ENCODE data around the gene B4GALT6. TPM values are rescaled to one million over a fixed set of nuclear protein-coding genes. Genes with fewer than 3 reads are reported as not detected.
A peak's percentile ranks its signal among the peaks of the same experiment; 100 is the strongest.

The B4GALT6 gene
- total and polyA plus RNA-seq, 10 of the 15 experiments (the other 5 are each of a cell fraction or from before 2014, with no cell fraction given) = 11.9 to 47.4 (median 18.0) TPM

DNA sequence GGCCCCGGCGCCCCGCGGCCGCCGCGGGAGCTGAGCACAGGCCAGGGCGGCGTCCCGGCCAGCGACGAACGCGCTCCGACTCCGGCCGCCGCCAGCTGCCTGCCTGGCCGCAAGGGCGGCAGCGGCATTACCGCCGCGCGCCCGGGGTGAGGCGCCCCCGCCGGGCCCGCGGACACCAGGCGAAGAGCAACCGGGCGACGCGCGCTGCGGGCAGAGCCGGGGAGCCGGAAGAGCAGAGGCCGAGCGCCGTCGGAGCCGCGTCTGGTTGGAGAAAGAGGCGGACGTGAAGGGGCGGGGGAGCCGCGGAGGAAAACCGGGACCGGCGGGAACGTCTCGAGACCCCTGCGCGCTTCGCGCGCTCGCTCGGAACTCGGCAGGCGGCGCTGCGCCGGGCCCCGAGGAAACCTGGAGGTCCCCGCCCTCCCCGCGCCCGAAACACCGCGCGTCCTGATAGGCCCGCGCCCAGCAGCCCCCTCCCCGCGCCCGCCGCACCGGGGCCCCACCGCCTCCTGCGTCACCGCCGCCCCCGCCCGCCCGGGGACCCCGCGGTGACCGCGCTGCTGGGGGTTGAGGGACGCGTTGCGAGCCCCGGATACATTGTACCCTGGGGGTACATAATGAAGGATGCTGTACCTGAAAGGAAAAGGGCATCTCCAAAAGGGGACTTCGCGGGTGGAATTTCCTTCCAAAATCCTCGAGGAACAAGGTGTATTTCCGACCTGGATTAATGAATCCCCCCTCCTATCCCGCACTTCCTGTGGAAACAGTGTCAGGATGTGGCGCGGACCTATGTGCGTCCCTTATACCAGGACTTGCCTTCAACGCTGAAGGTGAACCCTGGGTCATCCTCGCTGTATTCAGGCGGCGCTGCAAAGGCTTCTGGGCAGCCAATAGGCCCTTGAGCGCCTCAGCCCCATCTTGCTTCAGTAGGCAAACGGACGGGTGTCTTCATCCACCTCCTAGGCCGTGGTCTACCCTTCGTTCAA, 1.0 kb upstream of the B4GALT6 start (continued):
- TF ChIP-seq ZNF687 (IDR thresholded peaks at IDR 0.05) (peak; percentile 93), TCF3 (IDR thresholded peaks at IDR 0.05; ENCODE audit: borderline replicate concordance, insufficient read depth, low read depth, low read length) (peak; percentile 45; the same call in 1 of the 2 replicates), KLF5 (IDR thresholded peaks at IDR 0.05; ENCODE audit: partially characterized antibody) (no peak), MTA3 (IDR thresholded peaks at IDR 0.05; ENCODE audit: borderline replicate concordance, low read length) (0 out of 2 replicates have a peak, but pooled peaks have one; percentile 40), KAT2A (conservative IDR thresholded peaks at IDR 0.05; ENCODE audit: control insufficient read depth, low read depth, low read length) (no peak), HDAC6 (IDR thresholded peaks at IDR 0.05; ENCODE audit: unreplicated experiment) (peak; percentile 54), BHLHE40 (IDR thresholded peaks at IDR 0.05; ENCODE audit: borderline replicate concordance in 1 of 2, low read depth in 2 of 2, low read length in 1 of 2) (peak; percentile 31 to 71; a peak in 3 of 4 replicates), USF2 (IDR thresholded peaks at IDR 0.05; ENCODE audit: borderline replicate concordance, low read depth, low read length) (no peak), NR2F1 (conservative IDR thresholded peaks at IDR 0.05) (peak; percentile 74), EGR1 (IDR thresholded peaks at IDR 0.05; ENCODE audit: borderline replicate concordance in 1 of 2, low read depth in 2 of 2, low read length in 2 of 2) (peak in 1 of 2 experiments; percentile 89; a peak in 2 of 3 replicates), POLR2AphosphoS2 (IDR thresholded peaks at IDR 0.05; ENCODE audit: low read depth, low read length) (0 out of 2 replicates have a peak, but pooled peaks have one; percentile 26), SIX5 (IDR thresholded peaks at IDR 0.05; ENCODE audit: low read depth, low read length, severe bottlenecking) (no peak), JUNB (IDR thresholded peaks at IDR 0.05) (no peak), SMARCA5 (IDR thresholded peaks at IDR 0.05) (peak; percentile 90; the same call in 1 of the 2 replicates)
- TF ChIP-seq, protein P1, sequence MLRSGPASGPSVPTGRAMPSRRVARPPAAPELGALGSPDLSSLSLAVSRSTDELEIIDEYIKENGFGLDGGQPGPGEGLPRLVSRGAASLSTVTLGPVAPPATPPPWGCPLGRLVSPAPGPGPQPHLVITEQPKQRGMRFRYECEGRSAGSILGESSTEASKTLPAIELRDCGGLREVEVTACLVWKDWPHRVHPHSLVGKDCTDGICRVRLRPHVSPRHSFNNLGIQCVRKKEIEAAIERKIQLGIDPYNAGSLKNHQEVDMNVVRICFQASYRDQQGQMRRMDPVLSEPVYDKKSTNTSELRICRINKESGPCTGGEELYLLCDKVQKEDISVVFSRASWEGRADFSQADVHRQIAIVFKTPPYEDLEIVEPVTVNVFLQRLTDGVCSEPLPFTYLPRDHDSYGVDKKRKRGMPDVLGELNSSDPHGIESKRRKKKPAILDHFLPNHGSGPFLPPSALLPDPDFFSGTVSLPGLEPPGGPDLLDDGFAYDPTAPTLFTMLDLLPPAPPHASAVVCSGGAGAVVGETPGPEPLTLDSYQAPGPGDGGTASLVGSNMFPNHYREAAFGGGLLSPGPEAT (IDR thresholded peaks at IDR 0.05; ENCODE audit: low read depth) = peak; percentile 60; the same call in 1 of the 2 replicates
- TF ChIP-seq, protein P2, sequence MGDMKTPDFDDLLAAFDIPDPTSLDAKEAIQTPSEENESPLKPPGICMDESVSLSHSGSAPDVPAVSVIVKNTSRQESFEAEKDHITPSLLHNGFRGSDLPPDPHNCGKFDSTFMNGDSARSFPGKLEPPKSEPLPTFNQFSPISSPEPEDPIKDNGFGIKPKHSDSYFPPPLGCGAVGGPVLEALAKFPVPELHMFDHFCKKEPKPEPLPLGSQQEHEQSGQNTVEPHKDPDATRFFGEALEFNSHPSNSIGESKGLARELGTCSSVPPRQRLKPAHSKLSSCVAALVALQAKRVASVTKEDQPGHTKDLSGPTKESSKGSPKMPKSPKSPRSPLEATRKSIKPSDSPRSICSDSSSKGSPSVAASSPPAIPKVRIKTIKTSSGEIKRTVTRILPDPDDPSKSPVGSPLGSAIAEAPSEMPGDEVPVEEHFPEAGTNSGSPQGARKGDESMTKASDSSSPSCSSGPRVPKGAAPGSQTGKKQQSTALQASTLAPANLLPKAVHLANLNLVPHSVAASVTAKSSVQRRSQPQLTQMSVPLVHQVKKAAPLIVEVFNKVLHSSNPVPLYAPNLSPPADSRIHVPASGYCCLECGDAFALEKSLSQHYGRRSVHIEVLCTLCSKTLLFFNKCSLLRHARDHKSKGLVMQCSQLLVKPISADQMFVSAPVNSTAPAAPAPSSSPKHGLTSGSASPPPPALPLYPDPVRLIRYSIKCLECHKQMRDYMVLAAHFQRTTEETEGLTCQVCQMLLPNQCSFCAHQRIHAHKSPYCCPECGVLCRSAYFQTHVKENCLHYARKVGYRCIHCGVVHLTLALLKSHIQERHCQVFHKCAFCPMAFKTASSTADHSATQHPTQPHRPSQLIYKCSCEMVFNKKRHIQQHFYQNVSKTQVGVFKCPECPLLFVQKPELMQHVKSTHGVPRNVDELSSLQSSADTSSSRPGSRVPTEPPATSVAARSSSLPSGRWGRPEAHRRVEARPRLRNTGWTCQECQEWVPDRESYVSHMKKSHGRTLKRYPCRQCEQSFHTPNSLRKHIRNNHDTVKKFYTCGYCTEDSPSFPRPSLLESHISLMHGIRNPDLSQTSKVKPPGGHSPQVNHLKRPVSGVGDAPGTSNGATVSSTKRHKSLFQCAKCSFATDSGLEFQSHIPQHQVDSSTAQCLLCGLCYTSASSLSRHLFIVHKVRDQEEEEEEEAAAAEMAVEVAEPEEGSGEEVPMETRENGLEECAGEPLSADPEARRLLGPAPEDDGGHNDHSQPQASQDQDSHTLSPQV (IDR thresholded peaks at IDR 0.05) = 0 out of 2 replicates have a peak, but pooled peaks have one; percentile 9
